Activated CD8-positive, alpha-beta memory T cell treated with anti-CD3 and anti-CD28 coated beads, Interleukin-2, amount 50 U/mL, for 1 hour (primary cell): Measurements from ENCODE around the gene ARRB2.
A peak's percentile ranks its signal among the peaks of the same experiment; 100 is the strongest.
"Not testable (repeated sequence)": the region's sequence is repeated elsewhere in the genome, so short reads cannot be mapped to it uniquely, and the experiment has no call there.

Experiments
- DNase-seq: peaks from one replicate; pipeline ENCODE4 v3.0.0-alpha.2; 2020; ENCODE audit errors: extremely low read depth

ARRB2 gene

DNA sequence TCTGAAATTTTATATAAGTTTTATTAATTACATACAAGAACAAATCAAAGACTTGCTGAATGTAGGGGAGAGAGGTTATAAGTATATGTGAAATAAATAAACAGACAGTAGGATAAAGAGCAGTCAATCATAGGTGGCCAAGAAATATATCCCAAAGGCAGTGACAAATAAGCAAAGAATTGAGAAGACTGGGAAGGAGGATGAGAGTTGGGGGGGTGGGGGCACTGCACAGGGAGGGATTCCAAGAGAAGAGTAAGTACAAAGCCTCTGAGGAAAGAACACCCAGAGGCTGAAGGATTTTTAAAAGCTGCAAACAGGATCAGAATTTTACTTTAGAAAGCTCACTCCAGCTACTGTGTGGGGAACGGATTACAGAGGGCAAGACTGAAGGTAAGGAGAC, 9.3 kb upstream of the ARRB2 start:
- DNase-seq, result no peak

DNA sequence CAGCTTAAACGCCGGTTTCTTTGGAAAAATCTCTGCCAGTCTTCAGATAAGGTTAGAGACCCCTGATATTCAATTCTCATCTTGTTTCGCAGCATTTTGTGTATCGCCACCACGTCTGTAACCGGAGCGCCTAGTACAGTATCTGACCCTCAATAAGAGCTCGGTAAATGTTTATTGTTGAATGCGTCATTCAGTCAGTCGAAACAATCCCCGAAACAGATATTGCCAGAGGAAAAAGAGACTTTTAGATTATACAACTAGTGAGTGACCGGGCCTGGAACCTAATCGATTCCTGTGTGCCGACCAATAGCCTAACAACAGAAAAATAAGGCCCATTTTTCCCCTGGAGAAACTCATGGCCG, 7.1 kb upstream of the ARRB2 start:
- no peak for DNase-seq

DNA sequence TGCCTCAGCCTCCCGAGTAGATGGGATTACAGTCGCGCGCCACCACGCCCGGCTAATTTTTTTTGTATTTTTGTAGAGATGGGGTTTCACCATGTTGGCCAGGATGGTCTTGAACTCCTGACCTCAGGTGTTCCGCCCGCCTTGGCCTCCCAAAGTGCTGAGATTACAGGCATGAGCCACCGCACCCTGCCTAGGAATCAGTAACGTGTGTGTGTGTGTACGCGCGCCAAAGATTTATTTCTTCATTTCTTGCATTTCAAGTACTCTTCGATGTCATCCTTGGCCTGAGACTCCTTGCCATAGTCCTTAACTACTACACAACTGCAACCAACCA, 5.9 kb upstream of the ARRB2 start:
- not testable (repeated sequence) for DNase-seq

DNA sequence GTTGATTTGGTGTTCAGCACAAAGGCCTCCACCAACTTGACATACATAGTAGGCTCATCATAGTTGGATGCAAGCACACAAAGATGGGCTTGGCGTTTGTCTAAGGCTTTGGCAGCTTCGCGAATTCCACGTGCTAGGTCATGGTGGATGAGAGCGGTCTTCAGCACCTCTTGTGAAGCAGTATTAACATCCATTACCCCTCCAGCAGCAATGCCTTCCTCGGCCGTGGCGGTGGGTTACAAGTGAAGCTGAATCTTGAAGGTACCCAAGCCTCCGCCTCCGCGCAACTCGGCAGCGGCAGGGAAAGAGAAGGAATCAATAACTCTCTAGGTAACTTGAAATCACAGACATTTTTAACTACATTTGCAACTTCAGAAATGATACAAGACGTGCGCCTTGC, 5.4 kb upstream of the ARRB2 start:
- no peak for DNase-seq

DNA sequence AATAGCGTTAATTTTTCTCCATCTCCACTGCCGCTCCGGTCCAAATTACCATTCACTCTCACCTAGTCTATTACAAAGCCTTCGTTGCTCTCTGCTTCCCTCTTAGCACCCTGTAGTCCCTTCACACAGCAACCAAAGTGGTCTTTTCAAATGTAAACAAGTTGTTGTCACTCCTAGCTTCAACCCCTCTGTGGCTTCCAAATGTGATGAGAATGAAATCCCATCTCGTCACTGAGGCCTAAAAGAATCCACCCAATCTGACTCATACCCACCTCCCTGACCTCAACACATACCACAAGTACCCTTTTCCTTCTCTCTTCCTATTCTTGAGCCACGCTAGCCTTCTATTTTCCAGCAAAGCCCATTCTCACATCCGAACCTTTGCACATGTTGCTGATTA, 4.3 kb upstream of the ARRB2 start:
- DNase-seq, result no peak

DNA sequence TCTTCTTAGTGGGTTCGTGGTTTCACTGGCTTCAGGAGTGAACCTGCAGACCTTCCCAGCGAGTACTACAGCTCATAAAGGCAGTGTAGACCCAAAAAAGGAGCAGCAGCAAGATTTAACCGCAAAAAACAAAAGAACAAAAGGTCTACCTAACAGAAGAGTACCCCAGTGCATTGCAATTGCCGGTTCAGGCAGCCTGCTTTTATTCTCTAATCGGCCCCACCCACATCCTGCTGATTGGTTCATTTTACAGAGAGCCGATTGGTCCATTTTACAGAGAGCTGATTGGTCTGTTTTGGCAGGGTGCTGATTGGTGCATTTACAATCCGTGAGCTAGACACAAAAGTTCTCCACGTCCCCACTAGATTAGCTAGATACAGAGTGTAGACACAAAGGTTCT, 2.0 kb upstream of the ARRB2 start:
- no peak for DNase-seq

DNA sequence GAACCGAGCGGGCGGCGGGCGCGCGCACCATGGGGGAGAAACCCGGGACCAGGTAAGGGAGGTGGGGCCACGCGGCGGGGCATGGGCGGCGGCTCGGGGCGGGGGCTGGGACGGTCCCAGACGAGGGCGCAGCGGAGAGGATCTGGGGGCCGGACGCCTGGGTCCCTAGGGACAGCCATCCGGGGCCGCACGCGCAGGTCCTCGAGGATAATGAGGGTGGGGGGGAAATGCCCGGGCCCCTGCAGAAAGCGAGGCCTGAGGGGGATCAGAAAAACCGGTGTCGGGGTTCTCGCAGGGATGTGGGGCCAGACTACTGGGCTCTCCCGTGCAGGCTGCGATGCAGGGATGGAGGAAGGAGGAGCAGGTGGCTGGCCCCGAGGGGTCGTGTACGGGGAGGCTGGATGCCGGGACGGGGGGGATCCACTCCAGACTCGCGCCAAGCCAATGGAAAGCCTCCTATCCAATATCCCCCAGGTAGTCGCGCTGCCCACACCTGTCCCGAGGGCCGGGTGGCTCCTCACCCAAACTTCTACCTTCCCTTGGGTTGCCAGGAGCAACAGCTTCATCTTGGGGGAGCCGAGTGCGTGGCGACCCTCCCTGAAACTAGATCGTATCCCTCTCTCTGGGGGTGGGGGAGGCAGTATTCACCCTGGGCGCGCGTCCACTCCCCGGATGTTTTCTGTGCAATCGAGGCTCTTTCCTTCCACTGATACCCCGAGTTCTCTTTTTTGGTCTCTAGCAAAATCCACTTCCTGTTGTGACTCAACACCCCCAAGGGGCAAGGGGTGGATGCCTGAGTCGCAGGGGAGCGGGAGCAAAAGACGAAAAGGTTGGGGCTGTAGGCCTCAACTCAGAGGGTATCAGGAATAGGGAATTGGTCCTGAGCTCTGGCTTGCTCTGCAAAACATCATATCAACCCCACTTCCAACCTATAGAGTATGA, 532 bp downstream of the ARRB2 start:
- peak; percentile 27 for DNase-seq

DNA sequence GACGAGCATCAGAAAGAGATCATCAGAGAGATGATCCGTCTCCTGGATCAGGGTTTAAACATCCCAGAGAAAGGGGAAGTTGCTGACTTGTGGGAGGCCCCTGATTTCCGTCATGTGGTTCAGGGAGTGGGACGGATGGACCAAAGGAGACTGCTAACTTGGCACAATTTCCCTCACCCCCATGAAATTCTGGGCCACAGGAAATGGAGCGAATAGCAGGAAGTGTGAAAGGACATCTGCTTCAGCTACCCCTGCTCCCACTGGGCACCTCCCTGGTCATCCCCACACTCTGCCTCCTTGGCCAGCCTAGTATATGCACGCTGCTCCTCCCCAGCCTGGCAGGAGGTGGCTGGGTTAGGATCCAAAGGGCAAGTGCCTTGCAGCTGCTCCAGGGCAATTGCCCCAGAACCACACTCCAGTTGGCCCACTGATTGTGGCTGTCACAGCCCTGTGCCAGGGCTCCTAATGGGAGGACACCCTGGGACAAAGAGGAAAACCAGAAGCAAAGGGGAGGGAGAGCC, 1.3 kb downstream of the ARRB2 start:
- no peak for DNase-seq

DNA sequence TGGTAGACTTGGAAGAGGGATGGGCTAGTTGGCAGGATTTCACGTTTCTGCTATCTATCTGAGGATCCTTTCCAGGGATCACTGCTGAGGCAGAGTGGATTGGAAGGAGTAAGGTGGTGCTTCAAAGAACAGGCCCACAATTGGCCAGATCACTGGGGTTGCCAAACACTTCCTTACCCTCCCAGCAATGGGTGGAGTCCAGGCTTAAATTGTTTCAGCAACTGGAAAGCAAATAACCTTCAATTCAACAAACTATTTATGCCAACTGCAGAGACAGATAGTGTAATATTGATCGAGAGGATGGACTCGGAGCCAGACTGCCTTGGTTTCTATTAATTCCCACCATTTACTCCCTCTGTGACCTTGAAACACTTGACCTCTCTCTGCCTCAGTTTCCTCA, 2.1 kb downstream of the ARRB2 start:
- DNase-seq, result no peak

DNA sequence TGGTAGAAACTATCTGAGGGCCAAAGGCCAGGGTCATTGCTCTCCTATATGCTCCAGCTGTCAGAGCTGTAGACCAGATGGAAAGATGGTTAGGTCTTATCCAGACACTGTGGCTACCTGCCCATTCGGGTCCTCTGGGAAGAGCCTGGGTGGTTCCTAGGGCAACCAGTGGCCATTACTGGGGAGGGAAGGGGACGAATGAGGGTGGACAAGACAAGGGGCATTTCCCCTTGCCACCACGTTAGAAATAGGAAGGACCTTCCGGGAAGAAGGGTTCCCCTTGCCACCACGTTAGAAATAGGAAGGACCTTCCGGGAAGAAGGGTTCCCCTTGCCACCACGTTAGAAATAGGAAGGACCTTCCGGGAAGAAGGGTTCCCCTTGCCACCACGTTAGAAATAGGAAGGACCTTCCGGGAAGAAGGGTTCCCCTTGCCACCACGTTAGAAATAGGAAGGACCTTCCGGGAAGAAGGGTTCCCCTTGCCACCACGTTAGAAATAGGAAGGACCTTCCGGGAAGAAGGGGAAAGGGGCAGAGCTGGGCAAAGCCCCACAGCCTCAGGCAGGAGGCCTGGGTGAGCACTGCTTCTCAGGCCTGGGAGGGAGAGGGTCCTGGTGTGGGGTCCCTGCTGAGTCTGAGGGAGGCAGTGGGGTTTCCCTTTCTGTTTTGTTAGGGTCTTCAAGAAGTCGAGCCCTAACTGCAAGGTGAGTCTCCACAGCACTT, 4.1 kb downstream of the ARRB2 start:
- DNase-seq, result not testable (repeated sequence)

DNA sequence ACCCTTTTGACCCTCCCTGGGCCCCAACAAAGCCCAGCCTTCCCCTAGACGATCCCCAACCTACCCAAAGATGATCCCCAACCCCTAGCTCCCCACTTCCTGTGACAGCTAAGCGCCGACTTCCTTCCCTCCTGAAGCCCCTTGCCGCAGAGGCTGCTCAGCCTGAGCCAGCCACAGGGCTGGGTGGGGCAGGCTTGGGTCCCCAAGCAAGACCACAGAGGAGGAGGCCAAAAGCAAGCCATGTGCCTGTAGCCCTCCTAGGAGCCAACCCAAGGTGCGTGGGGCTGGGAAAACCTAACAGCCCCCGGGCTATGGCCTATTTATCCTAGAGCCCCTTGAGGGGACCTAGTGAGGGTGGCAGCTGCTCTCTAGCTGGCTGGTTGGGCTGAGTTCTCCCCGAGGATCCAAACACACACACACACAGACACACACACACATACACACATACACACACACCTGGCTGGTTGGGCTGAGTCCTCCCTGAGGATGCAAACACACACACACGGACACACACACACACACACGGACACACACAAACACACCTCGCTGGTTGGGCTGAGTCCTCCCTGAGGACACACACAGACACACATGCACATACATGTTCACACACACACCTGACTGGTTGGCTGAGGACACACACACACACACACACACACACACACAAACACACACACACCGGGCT, 4.8 kb downstream of the ARRB2 start:
- DNase-seq, result peak; percentile 58

DNA sequence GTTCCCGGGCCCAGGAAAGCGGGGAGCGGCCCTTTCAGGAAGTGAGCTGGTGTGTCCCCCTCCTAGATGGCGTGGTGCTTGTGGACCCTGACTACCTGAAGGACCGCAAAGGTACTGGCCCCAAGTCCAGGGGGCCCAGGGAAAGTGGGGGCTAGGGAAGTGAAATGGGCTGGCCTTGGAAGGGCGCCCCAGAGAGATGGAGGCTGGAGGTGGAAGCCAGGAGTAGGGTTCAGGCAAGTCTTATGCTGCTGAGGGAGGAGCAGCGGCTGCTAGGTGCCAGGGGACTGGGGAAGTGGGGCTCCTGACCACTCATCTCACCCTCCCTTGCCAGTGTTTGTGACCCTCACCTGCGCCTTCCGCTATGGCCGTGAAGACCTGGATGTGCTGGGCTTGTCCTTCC, 5.6 kb downstream of the ARRB2 start:
- no peak for DNase-seq

DNA sequence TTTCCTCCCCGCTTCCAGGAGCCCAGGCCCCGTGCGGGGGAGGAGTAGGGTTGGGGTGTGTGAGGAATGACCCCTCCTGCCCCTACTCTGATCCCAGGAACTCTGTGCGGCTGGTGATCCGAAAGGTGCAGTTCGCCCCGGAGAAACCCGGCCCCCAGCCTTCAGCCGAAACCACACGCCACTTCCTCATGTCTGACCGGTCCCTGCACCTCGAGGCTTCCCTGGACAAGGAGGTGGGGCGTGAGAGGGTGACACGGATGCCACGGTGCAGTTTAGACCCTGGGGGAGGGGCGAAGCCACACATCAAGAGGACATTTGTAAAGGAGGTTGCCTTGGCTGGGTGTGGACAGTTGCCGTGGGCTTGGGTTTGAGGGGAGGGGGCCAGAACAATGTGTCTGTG, 7.4 kb downstream of the ARRB2 start:
- DNase-seq, result no peak

DNA sequence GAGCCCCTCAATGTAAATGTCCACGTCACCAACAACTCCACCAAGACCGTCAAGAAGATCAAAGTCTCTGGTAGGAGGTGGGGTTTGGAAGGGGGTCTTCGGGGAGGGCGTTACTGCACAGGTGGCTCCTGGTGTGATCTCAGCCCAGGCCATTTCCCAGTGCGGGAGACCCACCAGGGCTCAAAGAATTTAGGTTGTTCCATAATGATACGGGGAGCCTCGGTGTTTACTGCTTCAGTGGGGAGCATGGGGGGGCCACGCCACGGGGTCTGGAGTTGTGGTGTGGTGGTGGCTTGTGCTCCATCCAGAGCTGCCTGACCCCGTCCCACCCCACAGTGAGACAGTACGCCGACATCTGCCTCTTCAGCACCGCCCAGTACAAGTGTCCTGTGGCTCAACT, 7.8 kb downstream of the ARRB2 start:
- no peak for DNase-seq

DNA sequence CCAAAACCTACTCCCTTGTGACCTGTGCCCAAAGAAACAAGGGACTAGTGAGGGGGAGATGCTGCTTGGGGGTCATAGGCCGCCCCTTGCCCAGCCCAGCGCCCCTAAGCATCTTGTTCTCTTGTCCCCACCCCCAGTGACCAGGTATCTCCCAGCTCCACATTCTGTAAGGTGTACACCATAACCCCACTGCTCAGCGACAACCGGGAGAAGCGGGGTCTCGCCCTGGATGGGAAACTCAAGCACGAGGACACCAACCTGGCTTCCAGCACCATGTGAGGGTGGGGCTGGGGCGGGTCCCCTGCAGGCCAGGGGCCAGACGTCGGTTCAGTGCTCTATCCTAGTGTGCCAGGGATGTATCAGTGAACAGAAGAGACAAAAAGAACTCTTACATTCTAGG, 8.7 kb downstream of the ARRB2 start:
- no peak for DNase-seq

DNA sequence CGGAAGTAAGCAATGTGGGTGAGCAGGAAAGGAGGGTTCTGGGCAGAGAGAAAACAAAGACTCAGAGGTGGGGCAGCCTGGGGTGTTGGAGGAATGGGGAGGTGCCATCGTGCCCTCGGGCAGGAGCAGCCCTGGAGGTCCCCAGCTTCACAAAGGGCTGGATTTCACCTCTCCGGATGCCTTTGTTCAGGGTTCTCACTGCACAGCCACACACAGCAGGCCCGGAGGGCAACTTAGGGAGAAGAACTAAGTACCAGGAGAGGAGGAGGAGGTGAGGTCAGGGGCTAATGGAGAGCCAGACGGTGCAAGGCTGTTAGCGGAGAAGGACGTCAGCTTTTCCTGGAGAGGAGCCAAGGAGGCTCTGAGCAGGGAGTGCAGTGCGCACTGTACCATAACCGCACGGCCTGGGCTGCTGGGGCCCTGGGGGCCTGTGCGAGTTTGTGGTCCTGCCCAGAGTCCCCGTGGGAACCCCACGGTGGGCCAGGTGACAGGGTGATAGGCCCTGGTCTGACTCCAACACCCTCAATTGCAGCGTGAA, 9.3 kb downstream of the ARRB2 start:
- no peak for DNase-seq

DNA sequence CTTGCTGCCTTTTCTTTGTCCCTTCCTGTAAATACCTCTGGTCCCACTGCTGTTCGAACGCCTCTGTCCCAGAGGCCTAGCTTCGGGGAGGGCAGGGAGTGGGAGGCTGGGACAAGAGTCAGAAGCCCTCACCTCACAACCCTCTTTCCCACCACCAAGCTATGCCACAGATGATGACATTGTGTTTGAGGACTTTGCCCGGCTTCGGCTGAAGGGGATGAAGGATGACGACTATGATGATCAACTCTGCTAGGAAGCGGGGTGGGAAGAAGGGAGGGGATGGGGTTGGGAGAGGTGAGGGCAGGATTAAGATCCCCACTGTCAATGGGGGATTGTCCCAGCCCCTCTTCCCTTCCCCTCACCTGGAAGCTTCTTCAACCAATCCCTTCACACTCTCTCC, 10.4 kb downstream of the ARRB2 start:
- no peak for DNase-seq

DNA sequence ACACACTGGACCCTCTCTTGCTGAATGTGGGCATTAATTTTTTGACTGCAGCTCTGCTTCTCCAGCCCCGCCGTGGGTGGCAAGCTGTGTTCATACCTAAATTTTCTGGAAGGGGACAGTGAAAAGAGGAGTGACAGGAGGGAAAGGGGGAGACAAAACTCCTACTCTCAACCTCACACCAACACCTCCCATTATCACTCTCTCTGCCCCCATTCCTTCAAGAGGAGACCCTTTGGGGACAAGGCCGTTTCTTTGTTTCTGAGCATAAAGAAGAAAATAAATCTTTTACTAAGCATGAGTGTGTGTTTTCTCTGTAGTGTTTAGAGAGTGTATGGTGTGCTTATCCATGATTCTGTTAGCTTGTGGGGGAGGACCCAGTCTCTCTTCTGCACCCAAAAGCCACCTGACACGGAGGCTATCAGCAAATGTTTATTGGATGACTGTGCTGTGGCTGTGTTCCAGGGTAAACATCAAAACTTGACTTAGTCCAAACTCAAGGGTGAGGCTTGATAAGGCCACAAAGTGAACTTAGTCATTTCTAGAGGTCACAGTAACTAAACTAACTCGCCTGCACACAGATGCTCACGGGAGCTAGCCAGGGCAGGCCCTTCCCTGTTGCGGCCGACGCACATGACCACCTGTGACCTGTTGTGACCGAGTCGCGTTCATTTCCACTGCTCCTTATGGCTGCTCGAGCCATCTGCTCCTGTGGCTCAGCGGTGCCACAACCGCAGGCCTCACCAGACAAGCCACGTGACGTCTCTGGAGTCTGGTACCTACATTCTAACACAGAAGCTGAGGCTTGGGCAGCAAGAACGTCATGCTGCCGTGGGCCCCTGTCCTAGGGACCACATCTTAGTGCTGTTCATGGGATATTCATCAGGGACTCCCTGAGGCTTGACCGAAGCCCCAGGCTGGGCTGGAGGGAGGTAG, 11.0 kb downstream of the ARRB2 start:
- no peak for DNase-seq

DNA sequence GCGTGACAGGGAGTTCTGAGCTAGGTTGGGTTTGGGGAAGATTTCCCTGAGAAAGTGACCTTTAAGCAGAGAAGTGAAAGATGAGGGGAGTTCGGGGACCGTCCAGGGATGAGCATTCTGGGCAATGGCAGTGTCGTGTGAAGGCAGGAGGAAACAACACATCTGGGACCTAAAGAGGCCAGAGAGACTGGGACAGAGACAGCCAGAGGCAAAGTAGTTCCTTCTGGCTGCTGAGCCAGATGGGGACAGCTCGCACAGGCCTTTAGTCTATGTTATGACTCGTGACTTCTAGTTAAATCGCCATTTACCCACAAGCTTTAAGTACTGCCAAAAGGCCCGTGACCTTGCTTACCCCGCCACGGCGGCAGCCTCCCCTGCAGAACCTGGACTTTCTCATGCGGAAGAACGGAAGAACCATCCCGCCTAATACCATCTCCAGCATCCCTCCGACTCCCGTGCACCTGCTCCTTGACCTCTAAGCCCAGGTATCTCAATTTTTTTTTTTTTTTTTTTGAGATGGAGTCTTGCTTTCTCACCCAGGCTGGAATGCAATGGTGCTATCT, 12.3 kb downstream of the ARRB2 start:
- no peak for DNase-seq

DNA sequence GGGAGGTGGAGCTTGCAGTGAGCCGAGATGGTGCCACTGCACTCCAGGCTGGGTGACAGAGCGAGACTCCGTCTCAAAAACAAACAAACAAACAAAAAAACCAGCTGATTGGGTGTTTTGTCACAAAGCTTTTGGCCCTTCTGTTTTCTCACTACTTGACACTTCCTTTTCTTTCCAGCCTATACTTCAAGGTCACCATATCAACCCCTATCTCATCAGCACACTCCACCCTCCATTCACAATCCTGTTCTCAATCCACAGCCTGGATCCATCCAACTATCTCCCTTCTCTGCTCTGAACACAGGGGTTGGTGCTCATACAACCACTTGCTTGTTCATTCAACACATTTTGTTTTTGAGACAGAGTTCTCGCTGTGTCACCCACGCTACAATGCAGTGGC, 14.2 kb downstream of the ARRB2 start:
- no peak for DNase-seq
